ENCODE data around the gene BDH2. TPM values are rescaled to one million over a fixed set of nuclear protein-coding genes. Genes with fewer than 3 reads are reported as not detected.

Gene BDH2
- total RNA-seq, 4 donors from 2014 or later, result 13.8 to 54.0 (median 31.9) TPM

GRCh38 chr4:103129174-103129573 lies 29.5 kb upstream of the BDH2 start:
- in situ Hi-C loops (cut with MboI; ENCODE audit: low pct_ligation_motif_present in 1 of 4, low pct_unique_long_range_greater_than_20kb in 1 of 4, low sequenced_read_pairs in 3 of 4) (no loop called here), intact Hi-C loops (cut with DNase I; ENCODE audit: low total_unique reads) (no loop called here)
- no peaks in the 10 kb centered on the region for H3K27me3 ChIP-seq
- WGBS, 2 donors (ENCODE audit: low coverage in 1 of 2), result 97 to 100% methylated on average over 4 to 8 of the region's 8 CpGs
- no peak overlapping the region for H3K4me3 ChIP-seq
- H3K9me3 ChIP-seq, result peaks cover 2 to 8% of the 10 kb centered on the region in 2 donors
- TF ChIP-seq POLR2A (IDR thresholded peaks at IDR 0.05), result no peak
- TF ChIP-seq, protein P1, sequence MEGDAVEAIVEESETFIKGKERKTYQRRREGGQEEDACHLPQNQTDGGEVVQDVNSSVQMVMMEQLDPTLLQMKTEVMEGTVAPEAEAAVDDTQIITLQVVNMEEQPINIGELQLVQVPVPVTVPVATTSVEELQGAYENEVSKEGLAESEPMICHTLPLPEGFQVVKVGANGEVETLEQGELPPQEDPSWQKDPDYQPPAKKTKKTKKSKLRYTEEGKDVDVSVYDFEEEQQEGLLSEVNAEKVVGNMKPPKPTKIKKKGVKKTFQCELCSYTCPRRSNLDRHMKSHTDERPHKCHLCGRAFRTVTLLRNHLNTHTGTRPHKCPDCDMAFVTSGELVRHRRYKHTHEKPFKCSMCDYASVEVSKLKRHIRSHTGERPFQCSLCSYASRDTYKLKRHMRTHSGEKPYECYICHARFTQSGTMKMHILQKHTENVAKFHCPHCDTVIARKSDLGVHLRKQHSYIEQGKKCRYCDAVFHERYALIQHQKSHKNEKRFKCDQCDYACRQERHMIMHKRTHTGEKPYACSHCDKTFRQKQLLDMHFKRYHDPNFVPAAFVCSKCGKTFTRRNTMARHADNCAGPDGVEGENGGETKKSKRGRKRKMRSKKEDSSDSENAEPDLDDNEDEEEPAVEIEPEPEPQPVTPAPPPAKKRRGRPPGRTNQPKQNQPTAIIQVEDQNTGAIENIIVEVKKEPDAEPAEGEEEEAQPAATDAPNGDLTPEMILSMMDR (IDR thresholded peaks at IDR 0.05), result no peak
- no peak for TF ChIP-seq EP300 (IDR thresholded peaks at IDR 0.05; ENCODE audit: low read depth)
- no peak for TF ChIP-seq POLR2AphosphoS5 (IDR thresholded peaks at IDR 0.05)
- H3K36me3 ChIP-seq, result no peaks in the 10 kb centered on the region
- DNase-seq, result no peak
- no peaks in the 10 kb centered on the region for H3K4me1 ChIP-seq
- H3K27ac ChIP-seq, result no peak overlapping the region

GRCh38 chr4:103126126-103126525 lies 26.5 kb upstream of the BDH2 start:
- no peak for DNase-seq
- intact Hi-C loops (cut with DNase I; ENCODE audit: low total_unique reads) (no loop called here), in situ Hi-C loops (cut with MboI; ENCODE audit: low pct_ligation_motif_present in 1 of 4, low pct_unique_long_range_greater_than_20kb in 1 of 4, low sequenced_read_pairs in 3 of 4) (no loop called here)
- TF ChIP-seq POLR2A (IDR thresholded peaks at IDR 0.05) (no peak), EP300 (IDR thresholded peaks at IDR 0.05; ENCODE audit: low read depth) (no peak), POLR2AphosphoS5 (IDR thresholded peaks at IDR 0.05) (no peak)
- TF ChIP-seq, protein P1 (IDR thresholded peaks at IDR 0.05), result no peak
- Histone ChIP-seq H3K36me3 (no peaks in the 10 kb centered on the region), H3K4me1 (no peaks in the 10 kb centered on the region), H3K4me3 (no peak overlapping the region), H3K27me3 (no peaks in the 10 kb centered on the region), H3K27ac (no peak overlapping the region), H3K9me3 (peaks cover 2 to 8% of the 10 kb centered on the region in 2 donors)
- WGBS, 2 donors (ENCODE audit: low coverage in 1 of 2), result 50 to 95% methylated on average over 1 to 3 of the region's 3 CpGs

DNA sequence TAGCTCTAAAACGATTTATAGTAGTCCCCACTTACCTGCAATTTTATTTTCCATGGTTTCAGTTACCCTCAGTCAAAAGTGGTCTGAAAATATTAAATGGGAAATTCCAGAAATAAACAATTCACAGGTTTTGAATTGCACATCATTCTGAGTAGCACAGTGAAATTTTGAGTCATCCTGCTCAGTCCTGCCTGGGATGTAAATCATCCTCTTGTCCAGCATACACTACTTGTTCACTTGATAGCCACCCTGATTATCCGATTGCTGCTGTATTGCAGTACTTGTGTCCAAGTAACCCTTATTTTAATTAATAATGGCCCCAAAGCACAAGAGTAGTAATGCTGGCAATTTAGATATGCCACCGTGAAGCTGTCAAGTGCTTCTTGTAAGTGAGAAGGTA lies 23.5 kb upstream of the BDH2 start:
- Histone ChIP-seq H3K4me1 (no peaks in the 10 kb centered on the region), H3K27me3 (no peaks in the 10 kb centered on the region), H3K36me3 (no peaks in the 10 kb centered on the region), H3K27ac (no peak overlapping the region), H3K4me3 (no peak overlapping the region), H3K9me3 (no peaks in the 10 kb centered on the region)
- no peak for DNase-seq
- in situ Hi-C loops (cut with MboI; ENCODE audit: low pct_ligation_motif_present in 1 of 4, low pct_unique_long_range_greater_than_20kb in 1 of 4, low sequenced_read_pairs in 3 of 4), result no loop called here
- TF ChIP-seq POLR2A (IDR thresholded peaks at IDR 0.05) (no peak), POLR2AphosphoS5 (IDR thresholded peaks at IDR 0.05) (no peak), EP300 (IDR thresholded peaks at IDR 0.05; ENCODE audit: low read depth) (no peak)
- TF ChIP-seq, protein P1 (IDR thresholded peaks at IDR 0.05), result no peak
- WGBS, 2 donors (ENCODE audit: low coverage in 1 of 2), result 72 to 91% methylated on average over 3 of the region's 3 CpGs
- intact Hi-C loops (cut with DNase I; ENCODE audit: low total_unique reads), result no loop called here

DNA sequence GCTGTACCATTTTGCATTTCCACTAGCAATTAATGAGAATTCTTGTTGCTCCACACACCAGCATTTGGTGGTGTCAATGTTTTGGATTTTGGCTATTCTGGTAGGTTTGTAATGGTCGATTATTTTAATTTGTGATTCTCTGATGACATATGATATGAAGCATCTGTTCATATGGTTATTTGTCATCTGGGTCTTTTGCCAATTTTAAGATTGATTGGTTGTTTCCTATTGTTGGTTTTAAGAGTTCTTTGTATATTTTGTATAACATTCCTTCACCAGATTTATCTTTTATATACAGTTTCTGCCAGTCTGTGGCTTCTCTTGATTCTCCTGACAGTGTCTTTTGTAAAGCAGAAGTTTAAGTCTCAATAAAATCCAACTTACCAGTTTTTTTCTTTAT lies 18.5 kb upstream of the BDH2 start:
- Histone ChIP-seq H3K27me3 (no peaks in the 10 kb centered on the region), H3K4me3 (no peak overlapping the region), H3K27ac (no peak overlapping the region), H3K9me3 (no peaks in the 10 kb centered on the region), H3K36me3 (no peaks in the 10 kb centered on the region), H3K4me1 (no peaks in the 10 kb centered on the region)
- intact Hi-C loops (cut with DNase I; ENCODE audit: low total_unique reads), result no loop called here
- WGBS, 2 donors (ENCODE audit: low coverage in 1 of 2), result 78 to 90% methylated on average over 1 of the region's 1 CpG
- TF ChIP-seq EP300 (IDR thresholded peaks at IDR 0.05; ENCODE audit: low read depth), result no peak
- no peak for TF ChIP-seq POLR2A (IDR thresholded peaks at IDR 0.05)
- no peak for TF ChIP-seq POLR2AphosphoS5 (IDR thresholded peaks at IDR 0.05)
- TF ChIP-seq, protein P1 (IDR thresholded peaks at IDR 0.05), result no peak
- DNase-seq, result no peak
- in situ Hi-C loops (cut with MboI; ENCODE audit: low pct_ligation_motif_present in 1 of 4, low pct_unique_long_range_greater_than_20kb in 1 of 4, low sequenced_read_pairs in 3 of 4), result no loop called here

All from transverse colon (tissue), 4 donors.